Activated naive CD4-positive, alpha-beta T cell treated with Interleukin-2 at 50 U/mL for 16 hours (primary cell): ENCODE measurements around the gene HNRNPA3.
A peak's percentile ranks its signal among the peaks of the same experiment; 100 is the strongest.
"Not testable (repeated sequence)": the region's sequence is repeated elsewhere in the genome, so short reads cannot be mapped to it uniquely, and the experiment has no call there.

Source experiments
- DNase-seq: peaks from one replicate; pipeline ENCODE4 v3.0.0-alpha.2; 2020

Gene HNRNPA3

GRCh38 chr2:177212106-177212890 is at the start of gene HNRNPA3:
TSS of gene HNRNPA3 (plus strand) at chr2:177212794. CDS start at chr2:177212800, 6 bp downstream.
- peak; percentile 99 for DNase-seq

GRCh38 chr2:177164131-177164530 is 48.5 kb upstream of the HNRNPA3 start:
- no peak for DNase-seq

GRCh38 chr2:177164584-177165052 is 48.0 kb upstream of the HNRNPA3 start:
- DNase-seq = peak; percentile 79

- DNase-seq = no peak
Measured at GRCh38 chr2:177165061-177165583, 47.5 kb upstream of the HNRNPA3 start.

GRCh38 chr2:177165721-177166711 is 46.6 kb upstream of the HNRNPA3 start:
- no peak for DNase-seq

GRCh38 chr2:177169810-177170514 is 42.6 kb upstream of the HNRNPA3 start:
- DNase-seq = no peak

GRCh38 chr2:177171418-177171865 is 41.2 kb upstream of the HNRNPA3 start:
- DNase-seq = no peak

GRCh38 chr2:177172034-177172880 is 40.3 kb upstream of the HNRNPA3 start:
- DNase-seq = no peak

- no peak for DNase-seq
Measured at GRCh38 chr2:177174486-177174885, 38.1 kb upstream of the HNRNPA3 start.

- no peak for DNase-seq
Measured at GRCh38 chr2:177175917-177176668, 36.5 kb upstream of the HNRNPA3 start.

GRCh38 chr2:177178797-177179196 is 33.8 kb upstream of the HNRNPA3 start:
- DNase-seq = no peak

- no peak for DNase-seq
Measured at GRCh38 chr2:177179227-177179626, 33.4 kb upstream of the HNRNPA3 start.

- DNase-seq = not testable (repeated sequence)
Measured at GRCh38 chr2:177179671-177180070, 32.9 kb upstream of the HNRNPA3 start.

- no peak for DNase-seq
Measured at GRCh38 chr2:177180269-177181000, 32.2 kb upstream of the HNRNPA3 start.

GRCh38 chr2:177183860-177184259 is 28.7 kb upstream of the HNRNPA3 start:
- no peak for DNase-seq

- no peak for DNase-seq
Measured at GRCh38 chr2:177184606-177185005, 28.0 kb upstream of the HNRNPA3 start.

GRCh38 chr2:177186038-177186437 is 26.6 kb upstream of the HNRNPA3 start:
- not testable (repeated sequence) for DNase-seq

GRCh38 chr2:177187631-177188312 is 24.8 kb upstream of the HNRNPA3 start:
- no peak for DNase-seq
